Lower leg skin (tissue), 4 donors: Measurements from ENCODE around the gene TFEB. TPM values are rescaled to one million over a fixed set of nuclear protein-coding genes. Genes with fewer than 3 reads are reported as not detected.
A peak's percentile ranks its signal among the peaks of the same experiment; 100 is the strongest.

ENCODE experiments used
- DNase-seq, 2 donors: peaks; one replicate each; pipeline ENCODE4 v3.0.0-alpha.2; 2019; ENCODE audit warnings: low spot score in 2 of 2
- H3K4me3 ChIP-seq: fragments of 200-600 bp; sonication (generic); 2 replicates; pipeline ENCODE4 v1.5.1; 2017; ENCODE audit warnings: mild to moderate bottlenecking, low read depth; ENCODE audit not compliant: poor library complexity, severe bottlenecking
- POLR2A ChIP-seq, 2 donors: fragments of 450-650 bp; IDR thresholded peaks; one replicate each; pipeline ENCODE4 v1.6.1; 2016 to 2017; ENCODE audit warnings: antibody characterized with exemption in 2 of 2, mild to moderate bottlenecking in 1 of 2, moderate library complexity in 1 of 2
- WGBS, 2 donors: methylation state at CpG; one replicate each; pipeline ENCODE4 v1.1.5; 2018; 5-methylcytosine and 5-hydroxymethylcytosine counted together
- intact Hi-C: fragments of 100-400 bp; cut with DNase I; formaldehyde crosslinking; loops from one replicate; pipeline ENCODE4 v1.15.0; 2023; ENCODE audit warnings: low total_unique reads
- total RNA-seq, 4 donors: library from RNA; depleted of rRNA; stranded (reverse); fragments of >200 nt; gene quantifications; one replicate each; pipeline ENCODE4 v1.1.0, GENCODE V29; 2016
- TF ChIP-seq, protein P1 (sequence below), 3 donors: fragments of 450-650 bp; IDR thresholded peaks; one replicate each; pipeline ENCODE4 v1.5.1; 2016; ENCODE audit warnings: antibody characterized with exemption in 3 of 3, mild to moderate bottlenecking in 3 of 3, moderate library complexity in 2 of 3

The TFEB gene
- total RNA-seq, 4 donors from 2014 or later, result 20.2 to 38.3 (median 26.0) TPM

- no peak for TF ChIP-seq POLR2A (IDR thresholded peaks at IDR 0.05)
- TF ChIP-seq, protein P1, sequence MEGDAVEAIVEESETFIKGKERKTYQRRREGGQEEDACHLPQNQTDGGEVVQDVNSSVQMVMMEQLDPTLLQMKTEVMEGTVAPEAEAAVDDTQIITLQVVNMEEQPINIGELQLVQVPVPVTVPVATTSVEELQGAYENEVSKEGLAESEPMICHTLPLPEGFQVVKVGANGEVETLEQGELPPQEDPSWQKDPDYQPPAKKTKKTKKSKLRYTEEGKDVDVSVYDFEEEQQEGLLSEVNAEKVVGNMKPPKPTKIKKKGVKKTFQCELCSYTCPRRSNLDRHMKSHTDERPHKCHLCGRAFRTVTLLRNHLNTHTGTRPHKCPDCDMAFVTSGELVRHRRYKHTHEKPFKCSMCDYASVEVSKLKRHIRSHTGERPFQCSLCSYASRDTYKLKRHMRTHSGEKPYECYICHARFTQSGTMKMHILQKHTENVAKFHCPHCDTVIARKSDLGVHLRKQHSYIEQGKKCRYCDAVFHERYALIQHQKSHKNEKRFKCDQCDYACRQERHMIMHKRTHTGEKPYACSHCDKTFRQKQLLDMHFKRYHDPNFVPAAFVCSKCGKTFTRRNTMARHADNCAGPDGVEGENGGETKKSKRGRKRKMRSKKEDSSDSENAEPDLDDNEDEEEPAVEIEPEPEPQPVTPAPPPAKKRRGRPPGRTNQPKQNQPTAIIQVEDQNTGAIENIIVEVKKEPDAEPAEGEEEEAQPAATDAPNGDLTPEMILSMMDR (IDR thresholded peaks at IDR 0.05), result no peak
- no peak for DNase-seq
- 95 to 97% methylated on average over 2 of the region's 2 CpGs for WGBS, 2 donors
- intact Hi-C loops, result no loop called here
- no peak overlapping the region for H3K4me3 ChIP-seq
Observed at GRCh38 chr6:41709375-41709774, 26.0 kb downstream of the TFEB start.

GRCh38 chr6:41708856-41709255 is 26.6 kb downstream of the TFEB start:
- no peak for DNase-seq
- 87 to 93% methylated on average over 3 of the region's 3 CpGs for WGBS, 2 donors
- intact Hi-C loops, result no loop called here
- no peak overlapping the region for H3K4me3 ChIP-seq
- TF ChIP-seq, protein P1 (IDR thresholded peaks at IDR 0.05), result no peak
- no peak for TF ChIP-seq POLR2A (IDR thresholded peaks at IDR 0.05)

DNA sequence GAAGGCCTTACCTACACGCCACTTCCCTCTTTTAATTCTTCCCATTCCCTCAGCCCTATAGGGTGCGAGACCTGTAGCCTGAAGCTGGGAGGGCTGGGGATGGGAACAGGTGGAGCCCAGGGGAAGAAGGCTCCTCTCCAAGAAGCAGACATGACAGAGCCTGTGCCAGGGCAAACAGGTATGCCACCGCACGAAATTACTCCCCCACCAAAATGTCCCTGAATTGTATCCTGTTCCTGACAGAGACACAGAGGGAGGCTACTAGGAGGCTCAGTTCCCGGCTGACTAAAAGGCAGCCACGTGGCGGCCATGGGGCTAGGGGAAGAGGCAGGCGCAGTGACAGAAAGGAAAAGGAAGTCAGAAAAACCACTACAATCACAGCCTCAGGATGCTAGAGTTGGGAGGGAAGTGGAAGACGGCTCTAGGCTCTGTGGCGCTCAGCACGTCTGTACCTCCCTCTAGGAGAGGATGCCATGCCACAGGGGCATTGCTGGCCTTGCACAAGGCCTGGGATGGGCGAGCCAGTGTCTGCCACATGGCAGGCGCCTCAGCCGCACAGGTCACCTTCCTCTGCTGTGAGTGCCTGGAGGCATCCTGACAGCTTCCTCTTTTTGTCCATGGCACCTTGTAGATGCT is 27.7 kb downstream of the TFEB start:
- WGBS, 2 donors, result 37 to 48% methylated on average over 14 of the region's 14 CpGs
- no peak overlapping the region for H3K4me3 ChIP-seq
- DNase-seq, result no peak
- intact Hi-C loops, result no loop called here
- TF ChIP-seq POLR2A (IDR thresholded peaks at IDR 0.05), result no peak
- TF ChIP-seq, protein P1 (IDR thresholded peaks at IDR 0.05), result no peak

GRCh38 chr6:41706876-41707564 is 28.4 kb downstream of the TFEB start:
- intact Hi-C loops, result no loop called here
- WGBS, 2 donors, result 44 to 51% methylated on average over 9 of the region's 9 CpGs
- H3K4me3 ChIP-seq, result no peak overlapping the region
- TF ChIP-seq, protein P1 (IDR thresholded peaks at IDR 0.05), result no peak
- TF ChIP-seq POLR2A (IDR thresholded peaks at IDR 0.05), result no peak
- peak; percentile 61 to 93 for DNase-seq

DNA sequence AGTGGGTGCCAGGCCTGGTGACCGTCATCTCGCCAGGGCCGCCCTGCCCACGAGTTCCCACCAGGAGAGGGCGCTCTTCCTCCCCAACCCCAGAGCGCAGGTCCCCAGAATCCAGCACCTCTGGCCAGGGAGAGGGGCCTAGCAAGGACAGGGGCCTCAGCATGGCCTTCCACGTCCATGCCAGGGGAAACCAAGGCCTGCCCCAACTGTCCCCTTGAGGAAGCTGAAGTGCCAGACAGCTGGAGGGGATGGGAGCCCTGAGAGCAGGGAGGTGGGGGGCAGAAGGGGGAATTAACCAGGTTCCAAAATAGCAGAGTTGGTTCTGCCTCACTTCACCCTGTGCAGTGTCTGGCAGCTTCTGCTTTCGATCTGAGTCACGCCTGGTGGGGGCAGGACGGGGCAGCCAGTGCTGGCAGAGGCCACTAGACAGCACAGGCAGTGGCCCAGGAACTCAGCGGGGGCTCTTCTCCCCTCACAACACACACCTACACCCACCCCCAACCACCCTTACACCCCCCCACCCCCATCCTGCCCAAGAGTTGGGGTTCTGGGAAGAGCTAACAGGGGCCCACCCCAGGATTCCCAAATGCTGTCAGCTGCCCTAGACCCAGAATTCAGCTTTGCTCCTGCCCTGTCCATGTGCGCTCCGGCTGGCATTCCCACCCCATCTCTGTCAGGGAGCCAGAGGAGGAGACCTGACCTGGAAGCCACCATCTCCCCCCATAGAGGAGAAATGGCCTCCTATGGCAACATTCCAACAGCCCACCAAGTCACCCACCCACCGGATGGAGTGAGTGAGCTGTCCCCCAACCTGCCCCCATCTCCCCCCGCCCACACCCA is 29.2 kb downstream of the TFEB start:
- WGBS, 2 donors, result 15 to 19% methylated on average over 15 of the region's 15 CpGs

More for the DNA sequence above, 29.2 kb downstream of the TFEB start:
- intact Hi-C loops, result no loop called here
- no peak for TF ChIP-seq POLR2A (IDR thresholded peaks at IDR 0.05)
- TF ChIP-seq, protein P1 (IDR thresholded peaks at IDR 0.05), result peak in 1 of 3 donors; percentile 38
- DNase-seq, result peak; percentile 72 to 93
- H3K4me3 ChIP-seq, result no peak overlapping the region
